ENCODE data around the gene PCDHGB6. TPM values are rescaled to one million over a fixed set of nuclear protein-coding genes. Genes with fewer than 3 reads are reported as not detected.

Gene PCDHGB6
- total RNA-seq, 1 donor from 2014 or later = 2.8 TPM

Other genes with a start within 250 kb of the PCDHGB6 start
- gene PCDHB7, start 235.4 kb upstream of the PCDHGB6 start, total RNA-seq = 0.18 and 0.89 TPM in 2 replicates
- 0.05 and 0.89 TPM in 2 replicates for gene PCDHB8, start 230.2 kb upstream of the PCDHGB6 start, total RNA-seq
- 0.09 and 0.30 TPM in 2 replicates for gene PCDHB16, start 225.6 kb upstream of the PCDHGB6 start, total RNA-seq
- 0.18 and 0.30 TPM in 2 replicates for gene PCDHB9, start 220.9 kb upstream of the PCDHGB6 start, total RNA-seq
- gene PCDHB10, start 215.7 kb upstream of the PCDHGB6 start, total RNA-seq = 0.42 and 0.59 TPM in 2 replicates
- gene PCDHB11, start 208.4 kb upstream of the PCDHGB6 start, total RNA-seq = 0.05 and 0.30 TPM in 2 replicates
- 0.05 and 0.30 TPM in 2 replicates for gene PCDHB12, start 199.3 kb upstream of the PCDHGB6 start, total RNA-seq
- 0.28 and 0.89 TPM in 2 replicates for gene PCDHB13, start 194.1 kb upstream of the PCDHGB6 start, total RNA-seq
- 0.42 and 1.5 TPM in 2 replicates for gene PCDHB14, start 184.7 kb upstream of the PCDHGB6 start, total RNA-seq
- gene PCDHB15, start 162.6 kb upstream of the PCDHGB6 start, total RNA-seq = 0.28 and 0.59 TPM in 2 replicates
- gene SLC25A2, start 104.0 kb upstream of the PCDHGB6 start, total RNA-seq = 0.28 and 0.30 TPM in 2 replicates
- gene TAF7, start 87.2 kb upstream of the PCDHGB6 start, total RNA-seq = 79.9 and 81.4 TPM in 2 replicates
- gene PCDHGA1, start 77.5 kb upstream of the PCDHGB6 start, total RNA-seq = 0.69 and 0.89 TPM in 2 replicates
- gene PCDHGA2, start 69.3 kb upstream of the PCDHGB6 start, total RNA-seq = 3.5 and 3.9 TPM in 2 replicates
- 1.6 and 2.1 TPM in 2 replicates for gene PCDHGA3, start 64.2 kb upstream of the PCDHGB6 start, total RNA-seq
- gene PCDHGB1, start 57.9 kb upstream of the PCDHGB6 start, total RNA-seq = 3.3 TPM in 2 replicates
- gene PCDHGA4, start 53.0 kb upstream of the PCDHGB6 start, total RNA-seq = 5.8 and 6.5 TPM in 2 replicates
- gene PCDHGB2, start 48.0 kb upstream of the PCDHGB6 start, total RNA-seq = 2.1 and 2.4 TPM in 2 replicates
- 0.89 and 0.92 TPM in 2 replicates for gene PCDHGA5, start 43.9 kb upstream of the PCDHGB6 start, total RNA-seq
- 6.5 and 6.8 TPM in 2 replicates for gene PCDHGB3, start 37.8 kb upstream of the PCDHGB6 start, total RNA-seq
- gene PCDHGA6, start 34.1 kb upstream of the PCDHGB6 start, total RNA-seq = 3.2 and 4.2 TPM in 2 replicates
- 4.2 and 6.8 TPM in 2 replicates for gene PCDHGA7, start 25.3 kb upstream of the PCDHGB6 start, total RNA-seq
- 25.5 and 27.3 TPM in 2 replicates for gene PCDHGB4, start 20.3 kb upstream of the PCDHGB6 start, total RNA-seq
- 2.8 and 3.0 TPM in 2 replicates for gene PCDHGA8, start 15.4 kb upstream of the PCDHGB6 start, total RNA-seq
- gene PCDHGB5, start 10.1 kb upstream of the PCDHGB6 start, total RNA-seq = 30.9 and 34.3 TPM in 2 replicates
- gene PCDHGA9, start 5.2 kb upstream of the PCDHGB6 start, total RNA-seq = 3.6 and 4.5 TPM in 2 replicates
- 6.8 and 8.6 TPM in 2 replicates for gene PCDHGA10, start 5.0 kb downstream of the PCDHGB6 start, total RNA-seq
- gene PCDHGB7, start 9.7 kb downstream of the PCDHGB6 start, total RNA-seq = 8.3 and 10.1 TPM in 2 replicates
- 12.5 and 19.4 TPM in 2 replicates for gene PCDHGA11, start 13.0 kb downstream of the PCDHGB6 start, total RNA-seq
- gene PCDHGA12, start 22.5 kb downstream of the PCDHGB6 start, total RNA-seq = 16.3 and 33.7 TPM in 2 replicates
- gene PCDHGC3, start 67.9 kb downstream of the PCDHGB6 start, total RNA-seq = 38.6 and 69.3 TPM in 2 replicates
- gene PCDHGC4, start 77.0 kb downstream of the PCDHGB6 start, total RNA-seq = 2.4 and 3.5 TPM in 2 replicates
- gene PCDHGC5, start 81.1 kb downstream of the PCDHGB6 start, total RNA-seq = 2.4 and 10.2 TPM in 2 replicates
- 14.0 and 53.9 TPM in 2 replicates for gene DIAPH1, start 211.0 kb downstream of the PCDHGB6 start, total RNA-seq
- 44.2 and 49.2 TPM in 2 replicates for gene HDAC3, start 228.8 kb downstream of the PCDHGB6 start, total RNA-seq
- gene RELL2, start 229.0 kb downstream of the PCDHGB6 start, total RNA-seq = 3.9 and 7.0 TPM in 2 replicates
- gene FCHSD1, start 243.4 kb downstream of the PCDHGB6 start, total RNA-seq = 39.2 and 61.7 TPM in 2 replicates

All from smooth muscle cell of the umbilical artery (primary cell).